Retinal pigment epithelial cell (primary cell): Measurements from ENCODE around the gene SUMO2.

ENCODE experiments used
- DNase-seq: peaks from one replicate; pipeline ENCODE4 v3.0.0-alpha.2; 2010; ENCODE audit warnings: low read depth
- H3K4me3 ChIP-seq: 2 replicates; pipeline ENCODE4 v1.5.1; 2011; ENCODE audit warnings: mild to moderate bottlenecking, low read length, control low read depth, moderate library complexity
- TF ChIP-seq, protein P1 (sequence below): conservative IDR thresholded peaks from 2 replicates; pipeline ENCODE4 v1.5.1; 2011; ENCODE audit warnings: low read depth, low read length, control low read depth, inconsistent platforms

SUMO2 gene

DNA sequence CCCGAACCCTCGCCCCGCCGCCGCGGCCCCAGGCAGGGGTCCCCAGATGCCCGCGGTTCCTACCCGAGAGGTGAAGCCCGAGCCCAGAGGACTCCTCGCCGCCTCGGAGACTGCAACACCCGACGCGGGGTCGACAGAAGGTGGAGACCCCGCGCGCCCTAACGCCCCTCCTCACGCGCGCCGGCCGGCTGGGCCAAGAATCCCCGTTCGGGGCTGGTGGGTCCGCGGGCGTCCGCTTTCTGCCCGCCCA is 515 bp downstream of the SUMO2 start:
- H3K4me3 ChIP-seq: peak overlapping the region; percentile 97
- TF ChIP-seq, protein P1, sequence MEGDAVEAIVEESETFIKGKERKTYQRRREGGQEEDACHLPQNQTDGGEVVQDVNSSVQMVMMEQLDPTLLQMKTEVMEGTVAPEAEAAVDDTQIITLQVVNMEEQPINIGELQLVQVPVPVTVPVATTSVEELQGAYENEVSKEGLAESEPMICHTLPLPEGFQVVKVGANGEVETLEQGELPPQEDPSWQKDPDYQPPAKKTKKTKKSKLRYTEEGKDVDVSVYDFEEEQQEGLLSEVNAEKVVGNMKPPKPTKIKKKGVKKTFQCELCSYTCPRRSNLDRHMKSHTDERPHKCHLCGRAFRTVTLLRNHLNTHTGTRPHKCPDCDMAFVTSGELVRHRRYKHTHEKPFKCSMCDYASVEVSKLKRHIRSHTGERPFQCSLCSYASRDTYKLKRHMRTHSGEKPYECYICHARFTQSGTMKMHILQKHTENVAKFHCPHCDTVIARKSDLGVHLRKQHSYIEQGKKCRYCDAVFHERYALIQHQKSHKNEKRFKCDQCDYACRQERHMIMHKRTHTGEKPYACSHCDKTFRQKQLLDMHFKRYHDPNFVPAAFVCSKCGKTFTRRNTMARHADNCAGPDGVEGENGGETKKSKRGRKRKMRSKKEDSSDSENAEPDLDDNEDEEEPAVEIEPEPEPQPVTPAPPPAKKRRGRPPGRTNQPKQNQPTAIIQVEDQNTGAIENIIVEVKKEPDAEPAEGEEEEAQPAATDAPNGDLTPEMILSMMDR: no peak
- no peak for DNase-seq

DNA sequence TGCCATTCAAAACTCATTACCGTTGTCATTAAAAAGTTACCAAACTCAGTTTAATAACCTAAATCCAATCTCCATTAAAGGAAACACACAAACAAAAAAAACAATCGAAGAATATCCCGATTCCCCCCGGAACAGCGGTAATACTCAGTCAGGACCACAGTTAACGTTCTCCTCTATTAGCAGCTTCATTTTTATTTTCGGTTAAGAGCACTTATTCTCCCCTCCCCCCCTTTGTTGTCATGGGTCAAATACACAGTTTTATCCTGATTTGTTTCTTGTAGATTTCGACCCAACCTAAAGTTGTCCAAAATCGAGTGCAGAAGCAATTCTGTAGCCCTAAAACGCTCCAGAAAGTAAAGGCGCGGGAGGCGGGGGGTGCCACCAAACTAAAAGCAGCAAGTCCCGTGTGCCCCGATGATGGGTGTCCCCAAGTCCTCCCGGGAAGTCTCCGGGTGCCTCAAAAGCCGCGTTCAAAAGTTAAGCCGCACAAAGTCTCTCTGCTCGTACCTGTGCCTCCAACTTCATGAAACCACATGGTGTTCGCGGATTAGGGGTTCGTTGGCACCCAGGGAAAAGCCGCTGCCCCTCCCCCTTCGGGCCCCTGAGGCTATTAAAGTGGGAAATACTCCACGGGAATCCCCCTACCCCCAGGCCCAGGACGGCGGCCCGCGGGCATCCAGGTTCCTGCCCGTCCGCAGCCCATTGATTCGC is 996 bp downstream of the SUMO2 start:
- DNase-seq: no peak
- TF ChIP-seq, protein P1: no peak
- peak overlapping the region; percentile 97 for H3K4me3 ChIP-seq

DNA sequence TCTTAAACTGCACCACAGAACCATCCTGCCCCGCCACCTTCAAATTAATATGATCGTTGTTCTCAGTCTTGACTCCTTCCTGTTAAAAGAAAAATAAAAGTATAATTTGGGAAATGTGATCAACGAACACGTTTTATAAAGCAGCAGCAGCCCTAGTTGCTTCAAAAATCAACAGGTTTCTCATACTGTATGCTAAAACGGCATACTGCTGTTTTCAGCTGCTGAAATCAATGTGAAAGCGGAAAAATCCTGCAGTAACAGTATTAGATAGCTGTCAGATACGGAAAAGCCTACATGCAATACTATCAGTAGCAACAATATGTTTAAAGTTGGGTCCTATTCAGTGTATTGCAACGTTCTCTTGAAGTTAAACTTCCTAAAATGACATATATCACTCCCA is 1.6 kb downstream of the SUMO2 start:
- TF ChIP-seq, protein P1: no peak
- DNase-seq: no peak
- peak overlapping the region; percentile 97 for H3K4me3 ChIP-seq

DNA sequence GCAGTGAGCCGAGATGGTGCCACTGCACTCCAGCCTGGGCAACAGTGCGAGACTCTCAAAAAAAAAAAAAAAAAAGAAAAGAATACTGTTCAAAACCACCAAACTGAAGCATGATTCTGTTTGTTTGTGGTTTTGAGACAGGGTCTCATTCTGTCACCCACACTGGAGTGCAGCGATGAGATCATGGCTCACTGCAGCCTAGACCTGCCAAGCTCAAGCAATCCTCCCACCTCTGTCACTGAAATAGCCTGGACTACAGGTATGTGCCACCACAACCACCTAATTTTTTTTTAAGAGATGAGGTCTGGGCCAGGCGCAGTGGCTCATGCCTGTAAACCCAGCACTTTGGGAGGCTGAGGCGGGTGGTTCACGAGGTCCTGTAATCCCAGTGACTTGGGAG is 4.3 kb downstream of the SUMO2 start:
- DNase-seq: no peak
- no peak overlapping the region for H3K4me3 ChIP-seq
- TF ChIP-seq, protein P1: no peak

DNA sequence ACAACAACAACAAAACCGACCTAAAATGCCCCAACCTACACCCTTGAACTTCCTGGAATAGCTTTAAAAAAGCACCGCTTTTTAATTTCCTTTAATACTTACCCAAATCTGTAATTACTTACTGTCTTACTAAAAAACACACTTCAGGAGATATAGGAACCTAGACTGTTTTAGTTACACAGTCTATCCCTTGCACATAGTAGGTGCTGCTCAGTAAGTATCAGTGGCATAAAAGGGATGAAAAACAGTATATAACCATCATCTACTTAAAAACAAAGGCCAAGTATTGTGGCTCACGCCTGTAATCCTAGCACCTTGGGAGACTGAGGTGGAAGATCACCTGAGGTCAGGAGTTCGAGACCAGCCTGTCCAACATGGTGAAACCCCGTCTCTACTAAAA is 6.1 kb downstream of the SUMO2 start:
- DNase-seq: no peak
- TF ChIP-seq, protein P1: no peak
- H3K4me3 ChIP-seq: no peak overlapping the region

DNA sequence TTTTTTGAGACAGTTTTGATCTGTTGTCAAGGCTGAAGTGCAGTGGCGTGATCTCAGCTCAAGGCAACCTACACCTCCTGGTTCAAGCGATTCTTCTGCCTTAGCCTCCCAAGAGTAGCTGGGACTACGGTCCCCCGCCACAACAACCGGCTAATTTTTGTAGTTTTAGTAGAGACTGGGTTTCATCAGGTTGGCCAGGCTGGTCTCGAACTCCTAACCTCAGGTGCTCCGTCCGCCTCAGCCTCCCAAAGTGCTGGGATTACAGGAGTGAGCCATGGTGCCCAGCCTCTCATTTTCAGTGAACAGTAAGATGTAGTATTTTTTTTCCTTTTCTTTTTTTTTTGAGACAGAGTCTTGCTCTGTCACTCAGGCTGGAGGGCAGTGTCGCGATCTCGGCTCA is 7.8 kb downstream of the SUMO2 start:
- DNase-seq: no peak
- no peak overlapping the region for H3K4me3 ChIP-seq
- TF ChIP-seq, protein P1: no peak

DNA sequence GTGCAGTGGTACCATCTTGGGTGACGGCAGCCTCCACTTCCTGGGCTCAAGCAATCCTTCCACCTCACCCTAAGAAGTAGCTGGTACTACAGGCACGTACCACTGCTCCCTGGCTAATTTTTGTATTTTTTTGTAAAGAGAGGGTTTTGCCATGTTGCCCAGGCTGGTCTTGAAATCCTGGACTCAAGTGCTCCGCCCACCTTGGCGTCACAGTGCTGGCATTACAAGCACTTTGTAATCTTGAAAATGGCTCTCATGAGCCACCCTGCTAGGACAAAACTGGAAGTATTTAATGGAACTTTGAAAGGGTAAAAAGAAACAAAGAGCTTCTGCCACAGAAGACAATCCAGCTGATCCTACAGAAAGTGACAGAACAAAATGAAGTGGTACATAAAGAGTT is 9.2 kb downstream of the SUMO2 start:
- no peak for DNase-seq
- no peak overlapping the region for H3K4me3 ChIP-seq
- TF ChIP-seq, protein P1: no peak
